ENCODE data around the gene SRGAP3. TPM values are rescaled to one million over a fixed set of nuclear protein-coding genes. Genes with fewer than 3 reads are reported as not detected.

The SRGAP3 gene
- total and polyA plus RNA-seq, 3 donors from 2014 or later: 16.5 to 65.9 (median 58.5) TPM

- Histone ChIP-seq H3K27ac (no peak overlapping the region), H3K27me3 (no peaks in the 10 kb centered on the region), H3K36me3 (ENCODE audit: low read depth, missing control alignments) (no peaks in the 10 kb centered on the region), H3K4me3 (no peak overlapping the region), H3K9me3 (no peaks in the 10 kb centered on the region), H3K4me1 (peaks cover 3% of the 10 kb centered on the region)
- WGBS, 2 donors: 32 to 58% methylated on average over 11 of the region's 11 CpGs
- intact Hi-C loops (cut with DNase I; ENCODE audit: low total_unique reads): no loop called here
- no peak for TF ChIP-seq CTCF (IDR thresholded peaks at IDR 0.05)
- no peak for TF ChIP-seq POLR2A (IDR thresholded peaks at IDR 0.05)
- DNase-seq: no peak
Measured at GRCh38 chr3:9280451-9281219, 31.2 kb upstream of the SRGAP3 start.

- no peak overlapping the region for H3K4me3 ChIP-seq
- H3K4me1 ChIP-seq: peaks cover 3% of the 10 kb centered on the region
- H3K36me3 ChIP-seq (ENCODE audit: low read depth, missing control alignments): no peaks in the 10 kb centered on the region
- DNase-seq: no peak
- 50 to 63% methylated on average over 6 of the region's 6 CpGs for WGBS, 2 donors
- H3K27ac ChIP-seq: no peak overlapping the region
- H3K27me3 ChIP-seq: no peaks in the 10 kb centered on the region
- no peaks in the 10 kb centered on the region for H3K9me3 ChIP-seq
- intact Hi-C loops (cut with DNase I; ENCODE audit: low total_unique reads): no loop called here
- no peak for TF ChIP-seq POLR2A (IDR thresholded peaks at IDR 0.05)
Measured at GRCh38 chr3:9279966-9280365, 30.5 kb upstream of the SRGAP3 start.

GRCh38 chr3:9278498-9278897, 29.1 kb upstream of the SRGAP3 start:
- H3K36me3 ChIP-seq (ENCODE audit: low read depth, missing control alignments): no peaks in the 10 kb centered on the region
- no peak overlapping the region for H3K4me3 ChIP-seq
- H3K27me3 ChIP-seq: no peaks in the 10 kb centered on the region
- H3K9me3 ChIP-seq: no peaks in the 10 kb centered on the region
- 82 to 87% methylated on average over 4 of the region's 4 CpGs for WGBS, 2 donors
- H3K4me1 ChIP-seq: peaks cover 3% of the 10 kb centered on the region
- no peak for DNase-seq
- H3K27ac ChIP-seq: no peak overlapping the region
- TF ChIP-seq CTCF (IDR thresholded peaks at IDR 0.05) (no peak), POLR2A (IDR thresholded peaks at IDR 0.05) (no peak)
- intact Hi-C loops (cut with DNase I; ENCODE audit: low total_unique reads): no loop called here

- no peak overlapping the region for H3K27ac ChIP-seq
- H3K36me3 ChIP-seq (ENCODE audit: low read depth, missing control alignments): no peaks in the 10 kb centered on the region
- H3K9me3 ChIP-seq: no peaks in the 10 kb centered on the region
- H3K27me3 ChIP-seq: no peaks in the 10 kb centered on the region
- no peak for DNase-seq
- H3K4me1 ChIP-seq: peaks cover 3% of the 10 kb centered on the region
- intact Hi-C loops (cut with DNase I; ENCODE audit: low total_unique reads): no loop called here
- TF ChIP-seq CTCF (IDR thresholded peaks at IDR 0.05) (no peak), POLR2A (IDR thresholded peaks at IDR 0.05) (no peak)
- H3K4me3 ChIP-seq: no peak overlapping the region
- 63 to 67% methylated on average over 1 of the region's 1 CpG for WGBS, 2 donors
Measured at GRCh38 chr3:9278085-9278484, 28.6 kb upstream of the SRGAP3 start.

- no peak for DNase-seq
- intact Hi-C loops (cut with DNase I; ENCODE audit: low total_unique reads): no loop called here
- no peak overlapping the region for H3K4me3 ChIP-seq
- no peaks in the 10 kb centered on the region for H3K27me3 ChIP-seq
- H3K9me3 ChIP-seq: no peaks in the 10 kb centered on the region
- H3K27ac ChIP-seq: no peak overlapping the region
- H3K4me1 ChIP-seq: peaks cover 3% of the 10 kb centered on the region
- TF ChIP-seq POLR2A (IDR thresholded peaks at IDR 0.05) (no peak), CTCF (IDR thresholded peaks at IDR 0.05) (no peak)
- 80 to 86% methylated on average over 6 of the region's 6 CpGs for WGBS, 2 donors
- H3K36me3 ChIP-seq (ENCODE audit: low read depth, missing control alignments): no peaks in the 10 kb centered on the region
Measured at GRCh38 chr3:9276761-9277370, 27.4 kb upstream of the SRGAP3 start.

Data from testis (tissue), 3 donors.